SK-N-MC (cell line): ENCODE measurements around the gene NUTM2F.

Experiments used
- EZH2 ChIP-seq: fragments of 200-600 bp; sonication (generic); IDR thresholded peaks from one replicate; pipeline ENCODE4 v1.6.1; 2017; ENCODE audit warnings: antibody characterized with exemption
- POLR2AphosphoS5 ChIP-seq: IDR thresholded peaks from 2 replicates; pipeline ENCODE4 v1.6.1; 2012; ENCODE audit warnings: mild to moderate bottlenecking, low read depth, low read length, borderline replicate concordance

DNA sequence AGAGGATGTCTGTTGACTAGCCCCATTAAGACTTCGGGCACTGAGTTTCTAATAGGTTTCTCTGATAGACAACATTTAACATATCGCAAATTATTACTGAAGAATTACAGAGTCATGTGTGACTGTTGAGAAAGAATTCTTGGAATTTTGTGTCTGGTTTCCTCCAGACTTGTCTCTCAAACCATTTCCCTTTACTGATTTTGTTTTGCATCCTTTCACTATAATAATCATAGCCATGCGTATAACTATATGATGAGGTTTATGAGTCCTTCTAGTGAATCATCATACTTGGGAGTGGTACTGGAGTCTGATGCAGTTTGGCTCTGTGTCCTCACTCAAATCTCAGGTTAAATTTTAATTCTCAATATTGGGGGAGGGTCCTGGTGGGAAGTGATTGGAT is 42.3 kb downstream of the NUTM2F start:
- no peak for TF ChIP-seq POLR2AphosphoS5
- no peak for TF ChIP-seq EZH2
